WTC11 (cell line): ENCODE data around the gene OSBPL5. TPM values are rescaled to one million over a fixed set of nuclear protein-coding genes. Genes with fewer than 3 reads are reported as not detected.
A peak's percentile ranks its signal among the peaks of the same experiment; 100 is the strongest.

Experiments used
- ATAC-seq: fragments of 200-7000 bp; cut with Tn5 transposase; 2 replicates; pipeline ENCODE4 v1.10.0; 2021; ENCODE audit warnings: mild to moderate bottlenecking, moderate library complexity
- CTCF ChIA-PET: fragments of 300-600 bp; sonication (Branson Sonifier 250); formaldehyde crosslinking; loops from one replicate; lab custom pipeline; 2021; ENCODE audit warnings: antibody characterized with exemption; lab: Charles Lee
- POLR2A ChIA-PET: fragments of 350-600 bp; sonication (Branson Sonifier 250); formaldehyde crosslinking; loops from one replicate; lab custom pipeline; 2021; ENCODE audit warnings: antibody characterized with exemption; lab: Charles Lee
- DNase-seq: peaks from one replicate; pipeline ENCODE4 v3.0.0; 2021; ENCODE audit warnings: low spot score
- H3K27ac Mint-ChIP-seq: 2 replicates; pipeline ENCODE4 v1.8.0; 2021; ENCODE audit warnings: mixed read lengths
- H3K27me3 Mint-ChIP-seq: 2 replicates; pipeline ENCODE4 v1.8.0; 2021; ENCODE audit warnings: low read depth, mild to moderate bottlenecking, moderate library complexity, mixed read lengths
- H3K36me3 Mint-ChIP-seq: 2 replicates; pipeline ENCODE4 v1.8.0; 2021; ENCODE audit warnings: mixed read lengths
- H3K4me1 Mint-ChIP-seq: 2 replicates; pipeline ENCODE4 v1.8.0; 2022; ENCODE audit warnings: mixed read lengths
- H3K4me3 Mint-ChIP-seq: 2 replicates; pipeline ENCODE4 v1.8.0; 2021; ENCODE audit warnings: mild to moderate bottlenecking, moderate library complexity, mixed read lengths
- H3K9me3 Mint-ChIP-seq: 2 replicates; pipeline ENCODE4 v1.8.0; 2021; ENCODE audit warnings: mixed read lengths
- ATF2 ChIP-seq: sonication (generic); formaldehyde crosslinking; IDR thresholded peaks from 2 replicates; pipeline ENCODE4 v1.8.1; 2022; ENCODE audit warnings: low read depth, missing genetic modification reagents, borderline replicate concordance
- ETV6 ChIP-seq: sonication (generic); formaldehyde crosslinking; IDR thresholded peaks from 2 replicates; pipeline ENCODE4 v1.8.1; 2022; ENCODE audit warnings: mild to moderate bottlenecking, missing genetic modification reagents
- HMGXB4 ChIP-seq: sonication (generic); formaldehyde crosslinking; IDR thresholded peaks from 2 replicates; pipeline ENCODE4 v1.8.1; 2023; ENCODE audit warnings: mild to moderate bottlenecking, moderate library complexity, missing genetic modification reagents
- MYBL2 ChIP-seq: sonication (generic); formaldehyde crosslinking; IDR thresholded peaks from 2 replicates; pipeline ENCODE4 v1.8.1; 2023; ENCODE audit warnings: mild to moderate bottlenecking, moderate library complexity, missing genetic modification reagents
- SMAD3 ChIP-seq: sonication (generic); formaldehyde crosslinking; IDR thresholded peaks from 2 replicates; pipeline ENCODE4 v1.8.0; 2022; ENCODE audit warnings: missing genetic modification reagents, mild to moderate bottlenecking, borderline replicate concordance
- SOX15 ChIP-seq: fragments of 250-450 bp; sonication (Bioruptor Pico); IDR thresholded peaks from 2 replicates; pipeline ENCODE4 v1.9.0; 2021; ENCODE audit warnings: mild to moderate bottlenecking
- TP53 ChIP-seq: sonication (generic); formaldehyde crosslinking; IDR thresholded peaks from 2 replicates; pipeline ENCODE4 v1.8.1; 2023; ENCODE audit warnings: mild to moderate bottlenecking, missing genetic modification reagents
- ZNF121 ChIP-seq: sonication (generic); formaldehyde crosslinking; IDR thresholded peaks from 2 replicates; pipeline ENCODE4 v1.8.0; 2023; ENCODE audit warnings: missing genetic modification reagents
- ZNF219 ChIP-seq: sonication (generic); formaldehyde crosslinking; IDR thresholded peaks from 2 replicates; pipeline ENCODE4 v1.8.0; 2023; ENCODE audit warnings: missing genetic modification reagents, mild to moderate bottlenecking, borderline replicate concordance
- ZNF263 ChIP-seq: sonication (generic); formaldehyde crosslinking; IDR thresholded peaks from 2 replicates; pipeline ENCODE4 v1.8.1; 2022; ENCODE audit warnings: low read depth, mild to moderate bottlenecking, moderate library complexity, missing genetic modification reagents
- ZNF396 ChIP-seq: fragments of 250-450 bp; sonication (Bioruptor Pico); IDR thresholded peaks from 2 replicates; pipeline ENCODE4 v1.8.0; 2021; ENCODE audit warnings: mild to moderate bottlenecking, moderate library complexity, borderline replicate concordance
- total RNA-seq: library from RNA; stranded (reverse); gene quantifications from 3 replicates; pipeline ENCODE4 v1.2.3, GENCODE V29; 2021
- TF ChIP-seq, protein P1 (sequence below): sonication (generic); formaldehyde crosslinking; IDR thresholded peaks from 2 replicates; pipeline ENCODE4 v1.8.0; 2023; ENCODE audit warnings: missing genetic modification reagents, mild to moderate bottlenecking, borderline replicate concordance
- TF ChIP-seq, protein P2 (sequence below): sonication (generic); formaldehyde crosslinking; IDR thresholded peaks from 2 replicates; pipeline ENCODE4 v1.8.1; 2023; ENCODE audit warnings: mild to moderate bottlenecking, missing genetic modification reagents
- TF ChIP-seq, protein P3 (sequence below): sonication (generic); formaldehyde crosslinking; IDR thresholded peaks from 2 replicates; pipeline ENCODE4 v1.8.1; 2022; ENCODE audit warnings: mild to moderate bottlenecking, moderate library complexity, missing genetic modification reagents

OSBPL5 gene
- total RNA-seq, 1 experiment from 2014 or later, result 17.7 TPM

GRCh38 chr11:3057069-3057963 lies 107.8 kb downstream of the OSBPL5 start, which contains the start of gene CARS1 (continued):
- TF ChIP-seq HMGXB4 (CRISPR knock-in tag) (peak; percentile 71; the same call in 1 of the 2 replicates), SOX15 (CRISPR knock-in tag) (no peak), ZNF121 (CRISPR knock-in tag) (no peak), ETV6 (peak; percentile 82; the same call in 1 of the 2 replicates), ZNF396 (CRISPR knock-in tag) (no peak)
- TF ChIP-seq, protein P1, sequence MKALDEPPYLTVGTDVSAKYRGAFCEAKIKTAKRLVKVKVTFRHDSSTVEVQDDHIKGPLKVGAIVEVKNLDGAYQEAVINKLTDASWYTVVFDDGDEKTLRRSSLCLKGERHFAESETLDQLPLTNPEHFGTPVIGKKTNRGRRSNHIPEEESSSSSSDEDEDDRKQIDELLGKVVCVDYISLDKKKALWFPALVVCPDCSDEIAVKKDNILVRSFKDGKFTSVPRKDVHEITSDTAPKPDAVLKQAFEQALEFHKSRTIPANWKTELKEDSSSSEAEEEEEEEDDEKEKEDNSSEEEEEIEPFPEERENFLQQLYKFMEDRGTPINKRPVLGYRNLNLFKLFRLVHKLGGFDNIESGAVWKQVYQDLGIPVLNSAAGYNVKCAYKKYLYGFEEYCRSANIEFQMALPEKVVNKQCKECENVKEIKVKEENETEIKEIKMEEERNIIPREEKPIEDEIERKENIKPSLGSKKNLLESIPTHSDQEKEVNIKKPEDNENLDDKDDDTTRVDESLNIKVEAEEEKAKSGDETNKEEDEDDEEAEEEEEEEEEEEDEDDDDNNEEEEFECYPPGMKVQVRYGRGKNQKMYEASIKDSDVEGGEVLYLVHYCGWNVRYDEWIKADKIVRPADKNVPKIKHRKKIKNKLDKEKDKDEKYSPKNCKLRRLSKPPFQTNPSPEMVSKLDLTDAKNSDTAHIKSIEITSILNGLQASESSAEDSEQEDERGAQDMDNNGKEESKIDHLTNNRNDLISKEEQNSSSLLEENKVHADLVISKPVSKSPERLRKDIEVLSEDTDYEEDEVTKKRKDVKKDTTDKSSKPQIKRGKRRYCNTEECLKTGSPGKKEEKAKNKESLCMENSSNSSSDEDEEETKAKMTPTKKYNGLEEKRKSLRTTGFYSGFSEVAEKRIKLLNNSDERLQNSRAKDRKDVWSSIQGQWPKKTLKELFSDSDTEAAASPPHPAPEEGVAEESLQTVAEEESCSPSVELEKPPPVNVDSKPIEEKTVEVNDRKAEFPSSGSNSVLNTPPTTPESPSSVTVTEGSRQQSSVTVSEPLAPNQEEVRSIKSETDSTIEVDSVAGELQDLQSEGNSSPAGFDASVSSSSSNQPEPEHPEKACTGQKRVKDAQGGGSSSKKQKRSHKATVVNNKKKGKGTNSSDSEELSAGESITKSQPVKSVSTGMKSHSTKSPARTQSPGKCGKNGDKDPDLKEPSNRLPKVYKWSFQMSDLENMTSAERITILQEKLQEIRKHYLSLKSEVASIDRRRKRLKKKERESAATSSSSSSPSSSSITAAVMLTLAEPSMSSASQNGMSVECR, result peak; percentile 95; the same call in 1 of the 2 replicates
- TF ChIP-seq, protein P2, sequence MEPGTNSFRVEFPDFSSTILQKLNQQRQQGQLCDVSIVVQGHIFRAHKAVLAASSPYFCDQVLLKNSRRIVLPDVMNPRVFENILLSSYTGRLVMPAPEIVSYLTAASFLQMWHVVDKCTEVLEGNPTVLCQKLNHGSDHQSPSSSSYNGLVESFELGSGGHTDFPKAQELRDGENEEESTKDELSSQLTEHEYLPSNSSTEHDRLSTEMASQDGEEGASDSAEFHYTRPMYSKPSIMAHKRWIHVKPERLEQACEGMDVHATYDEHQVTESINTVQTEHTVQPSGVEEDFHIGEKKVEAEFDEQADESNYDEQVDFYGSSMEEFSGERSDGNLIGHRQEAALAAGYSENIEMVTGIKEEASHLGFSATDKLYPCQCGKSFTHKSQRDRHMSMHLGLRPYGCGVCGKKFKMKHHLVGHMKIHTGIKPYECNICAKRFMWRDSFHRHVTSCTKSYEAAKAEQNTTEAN, result 0 out of 2 replicates have a peak, but pooled peaks have one; percentile 1

GRCh38 chr11:3056296-3057068 lies 108.6 kb downstream of the OSBPL5 start:
- ATAC-seq (no peak), DNase-seq (no peak)
- POLR2A ChIA-PET, result interaction anchor here (1.0 to 1.4 kb wide), 3 partner anchors 29 to 64 kb away, joined by 4 to 5 read pairs (median 5); partner anchors contain the start of gene NAP1L4
- CTCF ChIA-PET, result interaction anchor here (0.7 to 5.8 kb wide), 5 partner anchors 19 to 352 kb away, joined by 3 to 32 read pairs (median 6); no protein-coding TSS in a partner anchor
- Mint-ChIP-seq H3K27me3 (no peaks in the 10 kb centered on the region), H3K27ac (no peak overlapping the region), H3K36me3 (peaks cover 10% of the 10 kb centered on the region; the same call in 1 of the 2 replicates), H3K4me1 (peaks cover 36% of the 10 kb centered on the region), H3K9me3 (no peaks in the 10 kb centered on the region), H3K4me3 (peak overlapping the region; percentile 88)
- TF ChIP-seq, protein P2, result 0 out of 2 replicates have a peak, but pooled peaks have one; percentile 16
- no peak; the same call in 1 of the 2 replicates for TF ChIP-seq MYBL2

GRCh38 chr11:3055891-3056290 lies 109.2 kb downstream of the OSBPL5 start:
- Mint-ChIP-seq H3K4me1 (peaks cover 42% of the 10 kb centered on the region), H3K36me3 (peaks cover 10% of the 10 kb centered on the region; the same call in 1 of the 2 replicates), H3K9me3 (no peaks in the 10 kb centered on the region), H3K27ac (no peak overlapping the region), H3K27me3 (no peaks in the 10 kb centered on the region; the same call in 1 of the 2 replicates)
- POLR2A ChIA-PET, result no interaction called here
- no peak for ATAC-seq
- no peak for DNase-seq
- TF ChIP-seq ATF2 (CRISPR knock-in tag) (no peak), ZNF263 (CRISPR knock-in tag) (no peak), SMAD3 (CRISPR knock-in tag) (no peak), TP53 (no peak), ZNF219 (CRISPR knock-in tag) (no peak)
- TF ChIP-seq, protein P3, sequence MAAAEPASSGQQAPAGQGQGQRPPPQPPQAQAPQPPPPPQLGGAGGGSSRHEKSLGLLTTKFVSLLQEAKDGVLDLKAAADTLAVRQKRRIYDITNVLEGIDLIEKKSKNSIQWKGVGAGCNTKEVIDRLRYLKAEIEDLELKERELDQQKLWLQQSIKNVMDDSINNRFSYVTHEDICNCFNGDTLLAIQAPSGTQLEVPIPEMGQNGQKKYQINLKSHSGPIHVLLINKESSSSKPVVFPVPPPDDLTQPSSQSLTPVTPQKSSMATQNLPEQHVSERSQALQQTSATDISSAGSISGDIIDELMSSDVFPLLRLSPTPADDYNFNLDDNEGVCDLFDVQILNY, result no peak
- TF ChIP-seq, all 79 proteins: peak for 0
- peak overlapping the region; percentile 88 for H3K4me3 Mint-ChIP-seq
- CTCF ChIA-PET, result interaction anchor here (5.8 kb wide), 1 partner anchor 35 kb away, joined by 32 read pairs; no protein-coding TSS in a partner anchor
